Tibial artery (tissue), 4 donors: ENCODE data around the gene ZP2.

ENCODE experiments used
- DNase-seq, 2 donors: peaks; one replicate each; pipeline ENCODE4 v3.0.0-alpha.2; 2019
- H3K27ac ChIP-seq, 2 donors: fragments of 200-600 bp; sonication (generic) in 1 of 2; 1 replicate in 1 of 2; 2 replicates in 1 of 2; pipeline ENCODE4 v1.5.1; 2018 to 2019; ENCODE audit warnings: mild to moderate bottlenecking in 1 of 2
- H3K27me3 ChIP-seq, 2 donors: fragments of 200-600 bp; sonication (generic) in 1 of 2; one replicate each; pipeline versions ENCODE4 v1.5.1 to v1.6.0; 2016 to 2019
- H3K36me3 ChIP-seq, 3 donors: fragments of 200-600 bp; sonication (generic) in 2 of 3; one replicate each; pipeline ENCODE4 v1.5.1; 2016 to 2019; ENCODE audit warnings: mild to moderate bottlenecking in 2 of 3
- H3K4me1 ChIP-seq, 4 donors: fragments of 200-600 bp; sonication (generic) in 2 of 4; 1 replicate in 3 of 4; 2 replicates in 1 of 4; pipeline ENCODE4 v1.5.1; 2016 to 2019
- H3K4me3 ChIP-seq, 2 donors: fragments of 200-600 bp; sonication (generic) in 1 of 2; 1 replicate in 1 of 2; 2 replicates in 1 of 2; pipeline ENCODE4 v1.5.1; 2018 to 2019; ENCODE audit warnings: mild to moderate bottlenecking in 2 of 2
- H3K9me3 ChIP-seq, 3 donors: fragments of 200-600 bp; sonication (generic) in 1 of 3; one replicate each; pipeline ENCODE4 v1.5.1; 2016 to 2019
- CTCF ChIP-seq, 2 experiments: fragments of 200-600 bp in 1 of 2; fragments of 450-650 bp in 1 of 2; IDR thresholded peaks; one replicate each; pipeline ENCODE4 v1.5.1; 2017 to 2019; ENCODE audit warnings: antibody characterized with exemption in 2 of 2, mild to moderate bottlenecking in 1 of 2, moderate library complexity in 1 of 2
- intact Hi-C: fragments of 100-400 bp; cut with DNase I; formaldehyde crosslinking; loops from one replicate; pipeline ENCODE4 v1.15.0; 2023; ENCODE audit warnings: low total_unique reads

ZP2 gene

GRCh38 chr16:21233521-21234150 lies 22.3 kb upstream of the ZP2 start, which contains the start of gene ANKS4B:
Gene ANKS4B (plus strand): TSS chr16:21233699. CDS start chr16:21233738, 39 bp downstream.
- H3K27ac ChIP-seq = no peak within 1 kb of the TSS
- no peaks in the 10 kb centered on the region for H3K9me3 ChIP-seq
- DNase-seq = no peak

GRCh38 chr16:21233045-21233520 lies 21.7 kb upstream of the ZP2 start:
- Histone ChIP-seq H3K36me3 (no peaks in the 10 kb centered on the region), H3K9me3 (no peaks in the 10 kb centered on the region), H3K27ac (no peak overlapping the region), H3K27me3 (peaks cover 0 to 7% of the 10 kb centered on the region in 2 donors), H3K4me3 (no peak overlapping the region), H3K4me1 (no peaks in the 10 kb centered on the region)
- DNase-seq = no peak
- intact Hi-C loops = no loop called here
- TF ChIP-seq CTCF (IDR thresholded peaks at IDR 0.05) = no peak

More at GRCh38 chr16:21233521-21234150, 22.3 kb upstream of the ZP2 start, which contains the start of gene ANKS4B:
- Histone ChIP-seq H3K36me3 (no peaks in the 10 kb centered on the region), H3K4me1 (no peaks in the 10 kb centered on the region), H3K4me3 (no peak within 1 kb of the TSS), H3K27me3 (peaks cover 0 to 6% of the 10 kb centered on the region in 2 donors)
- intact Hi-C loops = no loop called here
- TF ChIP-seq CTCF (IDR thresholded peaks at IDR 0.05) = no peak

- Histone ChIP-seq H3K4me3 (no peak overlapping the region), H3K4me1 (no peaks in the 10 kb centered on the region), H3K27ac (no peak overlapping the region), H3K9me3 (no peaks in the 10 kb centered on the region), H3K27me3 (peaks cover 0 to 14% of the 10 kb centered on the region in 2 donors), H3K36me3 (no peaks in the 10 kb centered on the region)
- TF ChIP-seq CTCF (IDR thresholded peaks at IDR 0.05) = no peak
- no peak for DNase-seq
- intact Hi-C loops = no loop called here
Observed at GRCh38 chr16:21228361-21228872, 17.0 kb upstream of the ZP2 start.

- Histone ChIP-seq H3K27ac (no peak overlapping the region), H3K27me3 (peaks cover 0 to 14% of the 10 kb centered on the region in 2 donors), H3K9me3 (no peaks in the 10 kb centered on the region), H3K4me1 (no peaks in the 10 kb centered on the region), H3K4me3 (no peak overlapping the region), H3K36me3 (no peaks in the 10 kb centered on the region)
- DNase-seq = no peak
- intact Hi-C loops = no loop called here
- TF ChIP-seq CTCF (IDR thresholded peaks at IDR 0.05) = no peak
Observed at GRCh38 chr16:21227866-21228265, 16.5 kb upstream of the ZP2 start.

- DNase-seq = no peak
- Histone ChIP-seq H3K9me3 (no peaks in the 10 kb centered on the region), H3K27ac (no peak overlapping the region), H3K36me3 (no peaks in the 10 kb centered on the region), H3K4me1 (no peaks in the 10 kb centered on the region), H3K27me3 (peaks cover 0 to 15% of the 10 kb centered on the region in 2 donors), H3K4me3 (no peak overlapping the region)
- intact Hi-C loops = no loop called here
- no peak for TF ChIP-seq CTCF (IDR thresholded peaks at IDR 0.05)
Observed at GRCh38 chr16:21226749-21227148, 15.4 kb upstream of the ZP2 start.
